Colon (tissue), 2 donors: ENCODE measurements around the gene MAP4K2.

Experiments used
- FAIRE-seq: peaks from 2 replicates; lab custom pipeline; 2012; peaks lifted over from hg19 to GRCh38; lab: Jason Lieb, UNC
- donor health status: control.
- donor health status: control.

MAP4K2 gene

DNA sequence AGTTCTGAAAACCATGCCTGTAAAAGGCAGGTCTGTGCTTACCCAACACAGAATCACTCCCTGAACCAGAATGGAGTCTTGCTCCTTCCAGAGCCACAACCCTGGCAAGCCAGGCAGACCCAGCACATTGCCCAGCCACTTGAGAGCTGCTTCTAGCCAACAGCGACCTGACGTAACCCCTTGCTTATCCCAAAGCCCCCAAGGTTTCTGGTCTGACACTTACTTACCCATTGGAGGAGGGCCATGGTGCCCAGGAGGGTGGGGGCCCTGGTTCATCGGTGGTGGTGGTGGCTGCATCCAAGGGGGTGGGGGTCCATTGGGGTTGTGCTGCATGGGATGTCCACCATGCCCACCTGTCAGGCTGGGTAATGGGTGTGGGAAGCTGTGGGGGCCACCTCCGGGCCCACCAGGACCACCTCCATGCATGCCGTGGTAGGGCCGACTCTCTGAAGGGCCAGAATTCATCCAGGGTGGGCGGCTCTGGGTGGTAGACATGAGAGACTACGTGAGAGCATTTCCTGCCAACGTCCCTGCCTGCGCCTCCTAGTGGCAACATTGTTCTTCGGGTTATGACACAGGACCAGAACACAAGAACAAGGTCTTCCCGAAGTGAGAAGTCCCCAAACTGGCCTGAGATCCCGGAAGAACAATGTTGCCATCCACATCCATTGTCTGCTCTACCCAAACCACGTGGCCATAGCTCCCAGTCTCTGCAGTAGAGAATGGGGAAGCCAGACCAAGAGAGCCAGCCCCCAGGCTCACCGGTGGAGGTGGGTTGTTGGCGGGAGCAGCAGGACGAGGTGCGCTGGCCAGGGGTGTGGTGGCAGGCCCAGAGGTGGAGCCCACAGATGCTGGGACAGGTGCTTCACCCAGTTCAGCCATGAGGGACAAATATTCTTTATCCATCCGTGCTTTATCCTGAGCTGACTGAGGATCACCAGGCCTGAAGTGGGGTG is 35.4 kb downstream of the MAP4K2 start:
- no peak for FAIRE-seq

DNA sequence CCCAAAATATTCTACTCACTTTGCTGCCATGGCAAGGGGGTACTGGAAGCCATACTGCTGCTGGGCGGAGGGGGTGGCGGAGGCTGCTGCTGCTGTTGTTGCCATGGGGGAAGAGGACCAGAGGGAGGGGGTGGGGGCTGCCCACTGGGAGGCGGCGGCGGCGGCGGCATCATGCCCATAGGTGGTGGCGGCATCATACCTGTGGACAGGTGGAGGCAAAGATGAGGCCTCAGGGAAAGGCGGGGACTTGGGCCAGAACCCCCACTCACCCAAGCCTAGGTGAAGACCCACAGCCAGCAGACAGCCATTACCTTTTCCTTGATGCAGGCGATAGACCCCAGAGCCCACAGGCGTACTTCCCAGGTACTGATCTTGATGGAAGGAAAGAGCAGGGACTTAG is 36.1 kb downstream of the MAP4K2 start:
- no peak for FAIRE-seq

DNA sequence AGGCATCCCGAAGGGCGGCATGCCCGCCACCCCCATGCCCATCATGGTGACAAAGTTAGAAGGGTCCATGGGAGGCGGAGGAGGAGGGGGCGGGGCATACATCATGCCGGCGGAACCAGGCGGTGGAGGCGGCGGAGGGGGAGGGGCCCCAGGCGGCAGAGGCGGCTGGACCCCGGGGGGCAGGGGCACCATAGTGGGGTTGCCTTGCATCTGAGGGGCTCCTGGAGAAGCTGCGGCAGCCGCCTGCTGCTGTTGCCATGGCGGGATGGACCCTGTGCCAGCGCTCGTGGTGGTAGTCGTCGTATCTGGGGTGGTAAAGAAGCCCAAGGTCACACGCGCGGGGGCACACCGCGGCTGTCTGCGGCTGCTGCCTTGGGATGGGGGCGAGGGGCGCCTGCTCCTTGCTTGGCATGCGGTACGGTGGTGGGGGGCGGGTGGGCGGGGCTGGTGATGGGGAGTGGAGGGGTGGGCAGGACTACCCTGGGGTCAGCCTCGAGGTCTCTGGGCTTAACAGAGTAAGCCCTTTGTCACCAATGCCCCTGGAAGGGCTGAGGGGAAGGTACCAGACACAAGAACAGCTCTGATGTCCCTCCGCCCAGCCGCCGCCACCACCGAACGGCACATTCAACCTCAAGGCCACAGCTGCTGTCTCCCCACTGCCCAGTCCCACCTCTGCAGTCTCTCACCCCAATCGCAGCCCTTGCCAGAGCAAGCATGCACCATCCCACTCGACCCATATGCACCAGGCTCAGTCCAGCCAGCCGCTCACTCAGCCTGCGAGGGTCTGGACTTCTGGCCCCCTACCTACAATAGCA is 37.0 kb downstream of the MAP4K2 start:
- no peak for FAIRE-seq

DNA sequence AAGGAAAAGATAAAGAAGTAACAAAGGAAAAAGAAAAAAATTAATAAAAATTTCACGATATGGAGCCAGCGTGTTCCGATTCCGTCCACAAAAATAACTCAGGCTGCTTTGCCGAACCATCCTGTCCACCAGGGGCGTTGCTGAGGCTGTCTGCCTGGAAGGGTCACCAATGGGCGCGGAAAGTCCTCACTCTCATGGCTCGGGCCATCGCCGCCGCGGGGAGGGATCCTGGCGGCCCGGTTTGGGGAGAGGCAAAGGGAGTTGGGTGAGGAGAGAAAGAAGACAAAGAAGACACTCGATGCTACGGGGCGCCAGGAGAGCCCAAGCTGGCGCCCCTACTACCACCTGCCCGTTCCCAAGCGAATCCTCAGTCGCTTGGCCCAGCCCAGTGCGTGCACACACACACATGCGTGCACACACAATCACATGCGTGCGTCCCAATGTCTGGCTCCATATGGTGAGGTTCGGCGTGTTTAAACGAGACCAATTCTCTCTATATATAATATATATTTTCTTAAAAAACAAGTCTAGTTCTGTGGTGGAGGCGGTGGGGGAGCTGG is 37.6 kb downstream of the MAP4K2 start:
- FAIRE-seq: no peak

DNA sequence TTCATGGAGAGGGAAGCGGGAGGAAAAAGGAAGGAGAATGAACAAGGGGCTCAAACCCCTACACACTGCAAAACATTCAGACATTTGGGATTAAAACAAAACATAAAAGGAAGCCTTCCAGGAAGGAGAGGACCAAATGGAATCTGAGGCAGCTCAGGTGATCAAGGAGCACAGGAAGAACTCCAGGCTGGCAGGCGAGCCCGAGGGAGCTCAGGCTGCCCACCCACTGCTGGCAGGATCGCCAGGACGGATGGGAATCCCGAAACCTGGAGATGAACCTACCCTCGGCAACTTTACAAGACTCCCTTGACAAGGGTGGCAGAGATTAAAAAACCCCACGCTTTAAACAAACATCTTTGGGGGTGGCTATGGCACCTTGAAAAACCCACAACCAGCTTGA is 38.3 kb downstream of the MAP4K2 start:
- FAIRE-seq: no peak

DNA sequence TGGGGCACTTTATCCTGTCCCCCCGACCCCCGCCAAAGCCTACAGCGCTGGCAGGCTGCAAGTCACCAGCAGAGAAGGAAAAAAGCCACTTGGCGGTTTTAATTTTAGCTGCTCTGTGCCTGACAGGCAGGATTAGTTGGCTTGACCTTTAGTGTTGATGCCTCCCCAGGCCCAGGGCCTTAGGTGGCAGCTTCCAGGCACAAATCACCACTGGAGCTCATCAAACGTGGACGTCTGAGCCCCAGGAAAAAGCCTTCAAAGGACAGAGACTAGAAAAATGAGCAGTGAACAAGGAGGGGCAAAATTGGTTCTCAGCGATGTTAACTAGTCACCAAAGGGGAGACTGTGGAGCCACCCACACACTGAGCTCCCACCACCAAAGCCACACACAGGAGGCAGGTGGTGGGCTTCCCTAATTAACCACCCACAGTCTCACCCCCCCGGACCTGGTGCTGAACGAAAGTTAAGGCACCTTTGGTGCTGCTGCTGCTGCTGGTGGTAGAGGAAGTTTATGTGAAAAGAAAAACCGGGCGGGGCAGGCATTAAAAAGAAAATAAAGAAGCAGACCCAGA is 38.9 kb downstream of the MAP4K2 start:
- no peak for FAIRE-seq

DNA sequence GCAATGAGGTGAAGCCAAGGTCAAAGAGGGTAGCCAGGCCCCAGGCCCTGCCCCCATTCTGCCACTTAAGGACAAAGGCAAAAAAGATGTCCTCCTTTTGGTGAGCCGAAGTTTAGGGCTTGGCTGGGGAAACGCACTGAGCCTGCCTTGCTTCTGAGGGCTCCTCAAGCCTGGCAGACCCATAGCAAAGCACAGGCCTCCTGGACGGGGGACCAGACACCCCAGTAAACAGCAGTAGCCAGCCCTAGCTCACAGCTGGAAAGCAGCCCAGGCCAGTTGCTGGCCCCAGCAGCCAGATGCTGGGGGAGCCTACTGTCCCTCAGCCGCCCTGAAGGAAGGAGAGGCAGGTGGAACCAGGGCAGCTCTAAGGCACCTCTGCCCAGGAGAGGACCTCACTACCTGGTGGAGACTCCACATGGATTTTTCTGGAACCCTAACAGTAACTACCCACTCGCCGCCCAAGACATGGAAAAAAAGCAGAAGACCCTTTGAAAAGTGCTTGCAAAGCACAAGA is 39.4 kb downstream of the MAP4K2 start:
- no peak for FAIRE-seq

DNA sequence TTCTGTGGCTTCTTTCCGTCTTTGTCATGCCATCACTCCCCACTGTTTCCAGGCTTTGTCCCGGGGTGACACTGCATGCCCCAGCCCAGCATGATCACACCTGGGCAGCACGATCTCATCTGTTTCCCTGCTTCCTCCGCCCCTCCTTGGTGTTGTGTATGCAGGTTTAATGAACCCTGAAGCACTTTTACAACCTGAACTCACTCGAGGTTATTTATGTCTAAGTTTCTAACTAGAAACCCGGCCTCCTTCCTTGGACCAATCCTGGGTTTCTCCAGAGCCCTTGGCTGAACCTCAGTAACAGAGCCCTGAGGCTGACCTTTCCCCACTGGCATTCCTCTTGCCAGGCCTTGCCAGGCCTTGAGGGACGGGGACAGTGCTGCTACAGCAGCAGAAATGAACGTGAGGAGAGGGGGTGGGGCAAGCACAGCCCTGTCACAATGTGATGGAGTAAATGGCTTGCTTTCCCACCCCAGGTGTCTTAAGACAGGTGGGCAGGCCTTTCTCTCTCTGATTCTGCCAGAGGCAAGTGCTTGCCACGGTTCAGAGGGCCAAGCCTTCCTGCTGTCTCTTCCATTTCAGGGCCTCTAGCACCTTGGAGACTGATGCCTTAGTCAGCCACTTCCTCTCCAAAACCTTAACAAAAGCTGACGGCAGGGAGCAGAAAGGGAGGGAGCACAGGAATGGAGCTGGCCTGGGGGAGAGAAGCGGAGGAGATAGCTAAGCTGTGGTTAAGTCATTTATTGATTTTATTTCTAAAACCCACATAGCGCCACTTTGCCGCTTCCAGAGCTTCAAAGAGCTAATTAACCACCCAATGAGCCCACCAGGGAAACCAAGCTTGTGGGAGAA is 40.1 kb downstream of the MAP4K2 start:
- FAIRE-seq: no peak

DNA sequence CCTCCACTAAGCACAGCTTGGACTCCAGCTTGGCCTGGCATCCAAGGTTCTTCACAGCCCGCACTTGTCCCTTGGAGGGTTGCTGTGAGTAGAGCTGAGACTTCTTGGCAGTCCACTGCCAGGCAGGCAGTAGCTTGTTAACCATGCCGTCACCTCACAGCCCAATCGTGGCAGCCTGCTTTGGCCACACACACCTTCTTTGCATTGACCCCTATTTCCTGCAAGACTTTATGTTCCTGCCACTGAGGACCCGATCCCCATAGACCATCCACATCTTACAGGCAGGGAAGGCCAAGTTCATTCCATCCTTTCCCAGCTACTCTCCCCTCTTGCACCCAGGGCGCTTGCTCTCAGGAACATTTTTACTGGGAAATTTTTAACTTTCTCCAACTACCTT is 40.7 kb downstream of the MAP4K2 start:
- no peak for FAIRE-seq

DNA sequence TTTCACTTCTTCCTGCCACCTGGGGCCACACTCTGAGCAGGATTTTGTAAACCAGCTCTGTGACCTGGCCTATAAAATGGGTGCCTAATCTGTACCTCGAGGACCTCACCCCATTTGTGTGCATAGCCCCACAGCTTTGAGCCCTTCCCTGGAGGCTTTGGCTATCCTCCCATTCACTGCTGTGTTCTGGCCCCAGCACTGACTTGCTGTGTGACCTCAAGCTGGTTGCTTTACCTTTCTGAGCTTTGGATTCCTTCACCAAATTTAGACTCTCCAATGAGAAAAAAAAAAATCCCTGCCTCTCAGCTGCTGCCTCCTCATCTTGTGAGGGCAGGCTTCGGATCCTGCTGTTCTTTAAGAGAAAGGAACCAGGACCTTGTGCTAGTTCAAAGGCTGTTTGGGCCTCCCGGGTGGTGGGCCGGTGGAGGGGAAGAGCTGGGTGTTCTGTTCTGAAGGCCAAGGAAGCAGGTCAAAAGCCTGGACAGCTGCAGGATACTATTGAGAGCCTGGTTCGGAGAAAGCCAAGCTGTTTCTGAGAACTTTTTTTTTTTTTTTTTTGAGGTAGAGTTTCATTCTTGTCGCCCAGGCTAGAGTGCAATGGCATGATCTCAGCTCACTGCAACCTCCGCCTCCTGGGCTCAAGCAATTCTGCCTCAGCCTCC is 42.1 kb downstream of the MAP4K2 start:
- no peak for FAIRE-seq

DNA sequence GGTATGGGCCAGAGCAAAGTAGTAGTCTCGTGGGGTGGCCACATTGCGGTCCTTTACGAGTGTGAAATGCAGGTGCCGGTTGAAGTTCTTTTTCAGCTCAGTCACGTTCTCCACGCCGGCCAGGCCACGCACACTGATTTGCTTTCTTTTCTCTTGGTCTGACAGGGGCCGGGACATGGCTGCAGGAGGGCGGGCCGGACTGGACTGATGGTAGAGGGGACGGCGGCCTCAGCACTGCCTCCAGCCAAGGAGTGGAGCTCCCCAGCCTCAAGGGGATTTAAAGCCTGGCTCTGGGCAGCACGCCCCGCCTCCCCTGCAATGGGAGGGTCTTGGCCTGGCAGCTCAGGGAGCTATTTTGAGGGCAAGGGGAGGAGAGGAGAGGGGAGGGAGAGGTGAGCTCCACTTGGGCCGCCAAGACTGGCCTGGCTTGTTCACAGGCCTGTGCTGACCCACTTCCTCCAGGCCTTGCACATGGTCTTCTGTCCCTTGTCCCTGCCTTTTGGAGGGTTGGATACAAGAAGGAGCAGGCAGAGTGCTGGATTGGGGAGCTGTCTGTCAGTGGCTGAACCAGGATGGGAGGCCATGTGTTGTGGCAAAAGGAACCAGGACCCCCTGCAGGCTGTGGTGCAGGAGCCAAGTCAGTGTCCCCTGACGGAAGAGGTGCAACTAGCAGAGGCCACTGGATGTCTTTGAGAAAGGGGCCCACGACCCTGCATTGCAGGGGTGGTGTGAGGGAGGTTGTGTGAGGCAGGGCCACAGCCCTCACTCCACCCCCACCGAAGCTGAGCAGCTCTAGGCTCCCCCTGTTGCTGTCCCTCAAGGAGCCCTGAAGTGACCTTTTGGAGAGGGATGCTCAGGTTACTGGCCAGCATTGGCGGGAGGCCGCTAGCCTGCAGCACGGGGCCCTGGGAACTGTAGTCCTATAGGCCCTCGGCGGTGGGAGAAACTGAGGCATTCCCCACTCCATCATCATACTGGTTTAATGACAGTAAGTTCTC is 43.0 kb downstream of the MAP4K2 start, which contains the start of gene PYGM:
Gene PYGM (minus strand): TSS at position 253 of the 998 bp plus-strand sequence. CDS start 76 bp downstream, at position 177.
- FAIRE-seq: no peak

DNA sequence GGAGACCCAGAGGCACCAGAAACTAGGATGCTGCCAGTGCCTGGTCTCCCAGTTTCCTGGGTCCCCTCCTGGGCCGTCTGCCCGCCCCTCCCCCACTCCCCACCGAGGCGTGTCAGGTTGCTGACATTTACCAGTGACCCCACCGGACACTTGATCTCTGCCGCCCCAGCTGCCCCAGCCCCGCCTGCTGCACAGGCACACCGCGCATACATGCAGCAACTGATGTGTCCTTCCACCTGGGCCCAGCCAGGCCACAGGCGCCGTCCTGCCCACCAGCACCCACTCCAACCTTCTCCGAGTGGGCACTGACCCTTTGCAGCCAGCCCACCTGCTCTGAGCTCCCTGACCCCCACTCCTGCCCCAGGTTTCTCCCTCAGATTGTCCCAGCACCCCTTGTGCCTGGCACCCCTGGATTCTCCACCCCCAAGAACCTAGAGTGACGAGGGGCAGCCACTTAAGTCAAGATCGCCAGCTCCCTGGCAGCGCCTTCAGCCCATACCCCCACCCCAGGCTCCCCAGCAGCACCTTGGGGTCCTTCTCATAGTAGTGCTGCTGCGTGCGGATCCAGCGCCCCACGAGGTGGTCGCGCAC is 43.8 kb downstream of the MAP4K2 start:
- no peak for FAIRE-seq

DNA sequence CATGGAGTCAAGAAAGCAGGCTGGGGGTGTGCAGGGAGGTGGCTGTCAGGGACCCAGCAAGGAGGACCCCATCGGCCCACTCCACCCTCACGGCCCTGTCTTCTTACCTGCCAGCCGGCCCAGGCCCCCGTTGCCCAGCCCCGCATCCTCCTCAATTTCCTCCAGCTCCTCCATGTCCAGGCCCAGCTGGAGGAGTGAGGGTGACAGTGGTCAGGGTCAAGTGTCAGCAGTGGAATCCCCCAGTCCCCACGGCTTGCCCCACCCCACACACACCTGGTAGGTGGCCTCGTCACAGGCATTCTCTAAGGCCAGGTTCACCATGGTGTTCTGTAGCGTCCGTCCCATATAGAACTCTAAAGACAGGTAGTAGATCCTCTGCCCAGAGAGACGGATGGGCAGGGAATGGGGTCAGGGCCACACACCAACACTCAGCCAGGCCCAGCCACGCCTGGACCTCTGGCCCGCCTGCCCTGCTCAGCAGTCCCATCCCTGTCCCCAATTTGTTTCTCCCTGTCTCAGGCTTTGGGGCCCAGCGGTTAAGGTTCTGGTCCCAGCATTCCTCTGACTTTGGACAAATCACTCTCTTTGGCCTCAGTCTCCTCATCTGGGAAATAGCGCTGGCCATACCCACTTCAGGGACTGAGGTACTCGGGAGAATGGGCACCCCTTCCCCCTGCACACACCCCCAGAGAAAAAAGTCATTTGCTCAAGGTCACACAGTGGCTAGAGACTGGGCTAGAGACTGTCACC is 44.5 kb downstream of the MAP4K2 start:
- FAIRE-seq: no peak

DNA sequence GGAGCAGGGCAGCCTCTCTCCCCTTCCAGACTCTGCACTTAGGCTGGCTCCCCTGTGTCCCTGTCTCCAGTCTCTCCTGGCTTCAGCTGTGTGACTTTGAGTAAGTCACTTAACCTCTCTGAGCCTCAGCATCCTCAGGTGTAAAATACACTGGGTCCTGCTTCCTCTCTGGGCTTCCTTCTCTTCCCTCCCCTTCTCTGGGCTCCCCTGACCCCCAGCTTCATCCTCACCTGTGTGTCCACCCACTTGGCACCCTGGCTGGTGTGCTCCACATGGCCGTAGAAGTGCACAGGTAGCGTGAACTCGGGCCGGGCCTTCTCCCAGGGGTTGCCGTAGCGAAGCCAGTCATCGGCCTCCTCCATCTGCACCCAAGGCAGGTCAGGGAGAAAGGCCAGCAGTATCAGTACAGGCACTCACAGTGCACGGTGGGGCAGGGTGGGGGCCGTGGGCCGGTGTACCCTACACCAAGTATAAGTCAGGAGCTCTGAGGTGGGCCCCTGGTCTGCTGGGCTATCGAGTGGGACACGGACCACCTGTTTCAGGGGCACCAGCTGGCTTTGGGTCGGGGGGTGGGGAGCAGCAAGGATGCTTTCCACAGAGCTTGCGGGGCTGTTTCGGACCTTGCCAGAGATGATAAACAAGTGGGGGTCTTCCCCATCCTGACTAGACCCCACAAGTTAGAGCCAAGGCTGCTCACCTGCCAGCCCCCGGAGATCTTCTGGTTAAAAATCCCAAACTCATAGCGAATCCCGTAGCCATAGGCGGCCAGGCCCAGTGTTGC is 45.3 kb downstream of the MAP4K2 start:
- no peak for FAIRE-seq

DNA sequence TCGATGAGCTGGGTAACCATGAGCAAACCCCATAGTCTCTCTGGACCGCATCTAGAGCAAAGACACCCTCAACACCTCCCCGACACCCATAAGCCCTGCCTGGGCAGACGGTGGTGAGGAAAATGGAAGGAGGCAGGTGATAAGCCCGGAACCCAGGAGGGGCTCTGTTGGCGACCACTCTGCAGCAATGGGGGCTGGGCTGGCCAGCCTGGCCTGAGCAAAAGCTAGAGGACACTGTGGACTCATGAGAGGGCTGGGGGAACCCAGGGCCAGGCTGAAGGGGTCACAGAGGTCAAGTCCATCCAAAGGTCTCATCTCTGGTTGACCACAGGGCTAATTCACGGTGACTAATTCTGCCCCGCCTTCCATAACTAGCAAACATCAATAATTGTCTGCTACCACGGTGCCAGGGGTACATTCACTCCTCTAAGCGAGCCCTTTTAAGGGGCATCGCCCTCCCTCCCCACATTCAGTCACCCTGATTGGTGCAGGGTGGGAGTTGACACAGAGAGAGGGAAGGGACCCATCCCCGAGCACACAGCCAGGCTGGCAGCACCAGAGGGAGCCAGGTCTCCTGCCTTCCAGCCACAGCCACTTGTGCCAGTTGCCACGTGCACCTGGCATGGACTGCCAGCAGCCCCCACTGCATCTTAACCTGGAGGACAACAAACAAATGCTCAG is 47.2 kb downstream of the MAP4K2 start:
- no peak for FAIRE-seq

DNA sequence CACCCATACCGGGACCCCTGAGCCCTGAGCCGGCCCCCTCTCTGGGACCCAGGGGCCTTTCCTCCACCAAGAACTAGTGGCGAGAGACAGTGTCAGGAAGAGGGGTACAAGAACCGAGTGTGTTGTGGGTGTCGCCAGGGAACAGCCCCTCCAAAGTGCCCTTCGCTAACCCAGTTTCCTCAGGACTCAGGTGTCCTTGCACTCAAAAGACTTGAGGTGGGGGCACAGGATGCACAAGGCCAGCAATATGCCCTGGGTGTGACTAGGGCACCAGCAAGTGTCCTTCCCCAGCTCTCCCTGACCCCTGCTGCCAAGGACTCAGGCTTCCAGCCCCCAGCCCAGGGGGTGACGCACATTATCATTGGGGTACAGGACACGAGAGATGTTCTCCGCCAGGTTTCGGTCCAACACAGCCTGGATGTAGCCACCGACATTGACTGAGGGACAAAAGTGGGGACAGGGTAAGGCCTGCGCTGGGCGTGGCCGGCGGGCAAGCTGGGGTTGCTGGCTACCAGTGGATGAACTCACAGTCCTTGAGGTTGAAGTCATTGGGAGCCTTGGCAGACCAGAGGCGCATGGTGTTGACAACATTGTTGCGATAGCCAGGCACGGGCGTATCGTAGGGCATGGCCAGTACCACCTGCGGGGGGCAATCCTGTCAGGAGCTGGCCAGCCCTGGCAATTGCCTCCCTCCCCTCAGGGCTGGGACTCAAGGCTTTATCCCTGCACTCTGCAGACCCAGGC is 47.9 kb downstream of the MAP4K2 start:
- no peak for FAIRE-seq
